Measurements from ENCODE around the gene ARID3A.

Gene ARID3A

DNA sequence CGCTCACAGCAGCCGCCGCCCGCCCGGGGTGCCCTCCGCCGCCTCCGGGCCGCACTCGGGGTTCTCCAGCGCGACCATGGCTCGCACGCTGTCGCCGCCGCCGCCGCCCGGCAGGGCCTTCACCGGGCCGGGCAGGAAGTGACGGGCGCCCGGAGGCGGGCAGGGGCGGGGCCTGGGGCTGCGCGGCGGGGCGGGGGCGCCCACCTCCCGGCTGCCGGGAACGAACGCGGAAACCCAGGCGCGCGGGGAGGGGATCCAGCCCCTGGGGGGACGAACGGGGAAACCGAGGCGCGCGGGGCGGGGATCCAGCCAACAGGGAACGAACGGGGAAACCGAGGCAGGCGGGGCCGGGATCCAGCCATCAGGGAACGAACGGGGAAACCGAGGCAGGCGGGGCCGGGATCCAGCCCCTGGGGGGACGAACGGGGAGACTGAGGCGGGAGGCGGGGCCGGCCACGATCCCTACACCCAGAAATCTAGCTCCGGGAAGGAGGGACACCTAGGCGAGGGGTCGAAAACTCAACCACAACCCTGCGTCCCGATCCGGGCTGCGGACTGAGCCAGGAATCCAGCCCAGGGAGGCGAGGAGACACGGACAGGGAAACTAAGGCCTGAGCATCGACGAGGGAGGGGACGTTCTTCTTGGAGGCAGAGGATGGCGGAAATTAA lies 12.6 kb upstream of the ARID3A start, which contains the start of gene R3HDM4:
TSS of gene R3HDM4 (minus strand) at position 140 of the 669 bp plus-strand sequence. CDS start at position 78, 62 bp downstream.
- H3K27ac ChIP-seq (replicated peaks) = peak within 1 kb of the TSS; percentile 76
- peak within 1 kb of the TSS; percentile 89 for H3K4me3 ChIP-seq (replicated peaks; ENCODE audit: insufficient read depth, low read length)
- peak; percentile 46; the same call in 1 of the 2 replicates for TF ChIP-seq POLR2AphosphoS5 (IDR thresholded peaks at IDR 0.05; ENCODE audit: low read depth)
- no peak for TF ChIP-seq SPI1 (IDR thresholded peaks at IDR 0.05; ENCODE audit: borderline replicate concordance, low read depth)
- peaks cover 17% of the 10 kb centered on the region for H3K27me3 ChIP-seq (ENCODE audit: insufficient read depth, poor library complexity, severe bottlenecking)
- DNase-seq (ENCODE audit: low read depth in 1 of 2, low spot score in 1 of 2) = peak in 1 of 2 experiments; percentile 60

GRCh38 chr19:916645-917322 lies 9.1 kb upstream of the ARID3A start:
- no peak overlapping the region for H3K27ac ChIP-seq (replicated peaks)
- no peak for DNase-seq (ENCODE audit: low read depth in 1 of 2, low spot score in 1 of 2)
- peaks cover 37% of the 10 kb centered on the region for H3K27me3 ChIP-seq (ENCODE audit: insufficient read depth, poor library complexity, severe bottlenecking)

DNA sequence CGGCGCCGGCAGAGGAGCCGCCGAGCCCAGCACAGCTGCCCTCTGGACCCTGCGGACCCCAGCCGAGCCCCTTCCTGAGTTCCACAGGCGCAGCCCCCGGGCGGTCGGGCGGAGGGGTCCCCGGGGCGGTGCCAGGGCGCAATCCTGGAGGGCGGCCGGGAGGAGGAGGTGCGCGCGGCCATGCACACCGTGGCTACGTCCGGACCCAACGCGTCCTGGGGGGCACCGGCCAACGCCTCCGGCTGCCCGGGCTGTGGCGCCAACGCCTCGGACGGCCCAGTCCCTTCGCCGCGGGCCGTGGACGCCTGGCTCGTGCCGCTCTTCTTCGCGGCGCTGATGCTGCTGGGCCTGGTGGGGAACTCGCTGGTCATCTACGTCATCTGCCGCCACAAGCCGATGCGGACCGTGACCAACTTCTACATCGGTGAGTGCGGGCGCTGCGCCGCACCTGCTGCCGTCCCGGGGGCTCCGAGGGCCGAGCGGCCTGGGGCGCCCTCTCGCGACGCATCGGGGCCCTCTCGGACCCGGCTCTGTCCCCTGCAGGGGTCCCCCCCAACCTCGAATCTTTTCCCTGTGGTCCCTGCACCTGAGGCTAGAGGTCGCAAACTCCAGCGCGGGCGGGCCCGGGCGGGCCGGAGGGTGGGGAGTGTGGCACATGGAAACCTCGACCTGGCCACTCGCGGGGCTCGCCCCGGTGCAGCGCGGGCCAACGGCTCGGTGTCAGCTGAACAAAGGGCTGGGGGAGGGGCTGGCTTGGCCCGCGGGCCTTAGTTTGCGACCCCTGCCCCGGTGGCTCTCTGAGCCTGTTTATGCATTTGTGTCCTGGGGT lies 8.3 kb upstream of the ARID3A start, which contains the start of gene KISS1R:
TSS of gene KISS1R (plus strand) at position 11 of the 829 bp plus-strand sequence. CDS start at position 181, 170 bp downstream.
- DNase-seq (ENCODE audit: low read depth in 1 of 2, low spot score in 1 of 2) = no peak
- peaks cover 37% of the 10 kb centered on the region for H3K27me3 ChIP-seq (ENCODE audit: insufficient read depth, poor library complexity, severe bottlenecking)
- no peak within 1 kb of the TSS for H3K4me3 ChIP-seq (replicated peaks; ENCODE audit: insufficient read depth, low read length)
- TF ChIP-seq GABPA (IDR thresholded peaks at IDR 0.05; ENCODE audit: low read depth) (no peak), SPI1 (IDR thresholded peaks at IDR 0.05; ENCODE audit: borderline replicate concordance, low read depth) (no peak), REST (IDR thresholded peaks at IDR 0.05; ENCODE audit: insufficient replicate concordance, low read depth) (no peak), POLR2AphosphoS5 (IDR thresholded peaks at IDR 0.05; ENCODE audit: low read depth) (no peak)
- TF ChIP-seq, protein P1, sequence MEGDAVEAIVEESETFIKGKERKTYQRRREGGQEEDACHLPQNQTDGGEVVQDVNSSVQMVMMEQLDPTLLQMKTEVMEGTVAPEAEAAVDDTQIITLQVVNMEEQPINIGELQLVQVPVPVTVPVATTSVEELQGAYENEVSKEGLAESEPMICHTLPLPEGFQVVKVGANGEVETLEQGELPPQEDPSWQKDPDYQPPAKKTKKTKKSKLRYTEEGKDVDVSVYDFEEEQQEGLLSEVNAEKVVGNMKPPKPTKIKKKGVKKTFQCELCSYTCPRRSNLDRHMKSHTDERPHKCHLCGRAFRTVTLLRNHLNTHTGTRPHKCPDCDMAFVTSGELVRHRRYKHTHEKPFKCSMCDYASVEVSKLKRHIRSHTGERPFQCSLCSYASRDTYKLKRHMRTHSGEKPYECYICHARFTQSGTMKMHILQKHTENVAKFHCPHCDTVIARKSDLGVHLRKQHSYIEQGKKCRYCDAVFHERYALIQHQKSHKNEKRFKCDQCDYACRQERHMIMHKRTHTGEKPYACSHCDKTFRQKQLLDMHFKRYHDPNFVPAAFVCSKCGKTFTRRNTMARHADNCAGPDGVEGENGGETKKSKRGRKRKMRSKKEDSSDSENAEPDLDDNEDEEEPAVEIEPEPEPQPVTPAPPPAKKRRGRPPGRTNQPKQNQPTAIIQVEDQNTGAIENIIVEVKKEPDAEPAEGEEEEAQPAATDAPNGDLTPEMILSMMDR (IDR thresholded peaks at IDR 0.05; ENCODE audit: insufficient read depth, low read length) = no peak
- H3K27ac ChIP-seq (replicated peaks) = no peak within 1 kb of the TSS

More at GRCh38 chr19:916645-917322, 9.1 kb upstream of the ARID3A start:
- H3K4me3 ChIP-seq (replicated peaks; ENCODE audit: insufficient read depth, low read length) = no peak overlapping the region
- TF ChIP-seq REST (IDR thresholded peaks at IDR 0.05; ENCODE audit: insufficient replicate concordance, low read depth) = no peak
- TF ChIP-seq SPI1 (IDR thresholded peaks at IDR 0.05; ENCODE audit: borderline replicate concordance, low read depth) = no peak
- TF ChIP-seq GABPA (IDR thresholded peaks at IDR 0.05; ENCODE audit: low read depth) = no peak
- TF ChIP-seq POLR2AphosphoS5 (IDR thresholded peaks at IDR 0.05; ENCODE audit: low read depth) = no peak
- TF ChIP-seq, protein P1 (IDR thresholded peaks at IDR 0.05; ENCODE audit: insufficient read depth, low read length) = no peak

- Histone ChIP-seq H3K27ac (replicated peaks) (no peak overlapping the region), H3K4me3 (replicated peaks; ENCODE audit: insufficient read depth, low read length) (no peak overlapping the region), H3K27me3 (ENCODE audit: insufficient read depth, poor library complexity, severe bottlenecking) (peaks cover 37% of the 10 kb centered on the region)
- TF ChIP-seq POLR2AphosphoS5 (IDR thresholded peaks at IDR 0.05; ENCODE audit: low read depth) (no peak), SPI1 (IDR thresholded peaks at IDR 0.05; ENCODE audit: borderline replicate concordance, low read depth) (no peak), GABPA (IDR thresholded peaks at IDR 0.05; ENCODE audit: low read depth) (no peak), REST (IDR thresholded peaks at IDR 0.05; ENCODE audit: insufficient replicate concordance, low read depth) (no peak)
- TF ChIP-seq, protein P1 (IDR thresholded peaks at IDR 0.05; ENCODE audit: insufficient read depth, low read length) = no peak
- no peak for DNase-seq (ENCODE audit: low read depth in 1 of 2, low spot score in 1 of 2)
Measured at GRCh38 chr19:918152-918437, 7.7 kb upstream of the ARID3A start.

Data from HL-60 (cell line).